Measurements from ENCODE around the gene KITLG.
"Not testable (repeated sequence)": the region's sequence is repeated elsewhere in the genome, so short reads cannot be mapped to it uniquely, and the experiment has no call there.

Gene KITLG

GRCh38 chr12:88538250-88538649 lies 42.0 kb downstream of the KITLG start:
- DNase-seq = no peak

- no peak for DNase-seq
Measured at GRCh38 chr12:88530868-88531267, 49.4 kb downstream of the KITLG start.

GRCh38 chr12:88529531-88530488 lies 50.5 kb downstream of the KITLG start:
- no peak for DNase-seq

GRCh38 chr12:88522961-88523360 lies 57.3 kb downstream of the KITLG start:
- no peak for DNase-seq

GRCh38 chr12:88520436-88520820 lies 59.8 kb downstream of the KITLG start:
- DNase-seq = no peak

- DNase-seq = no peak
Measured at GRCh38 chr12:88519802-88520435, 60.4 kb downstream of the KITLG start.

GRCh38 chr12:88518863-88519403 lies 61.3 kb downstream of the KITLG start:
- DNase-seq = no peak

- DNase-seq = no peak
Measured at GRCh38 chr12:88516811-88517210, 63.5 kb downstream of the KITLG start.

- DNase-seq = no peak
Measured at GRCh38 chr12:88510843-88511242, 69.4 kb downstream of the KITLG start.

GRCh38 chr12:88509851-88510250 lies 70.4 kb downstream of the KITLG start:
- no peak for DNase-seq

GRCh38 chr12:88509347-88509746 lies 70.9 kb downstream of the KITLG start:
- no peak for DNase-seq

- DNase-seq = not testable (repeated sequence)
Measured at GRCh38 chr12:88507851-88508250, 72.4 kb downstream of the KITLG start.

GRCh38 chr12:88507270-88507669 lies 73.0 kb downstream of the KITLG start:
- no peak for DNase-seq

- DNase-seq = no peak
Measured at GRCh38 chr12:88505696-88506095, 74.6 kb downstream of the KITLG start.

GRCh38 chr12:88503281-88503703 lies 77.0 kb downstream of the KITLG start:
- no peak for DNase-seq

- DNase-seq = no peak
Measured at GRCh38 chr12:88501972-88502938, 78.0 kb downstream of the KITLG start.

GRCh38 chr12:88496891-88497371 lies 83.3 kb downstream of the KITLG start:
- DNase-seq = no peak

- DNase-seq = no peak
Measured at GRCh38 chr12:88496429-88496828, 83.8 kb downstream of the KITLG start.

GRCh38 chr12:88495031-88495430 lies 85.2 kb downstream of the KITLG start:
- no peak for DNase-seq

GRCh38 chr12:88494520-88494919 lies 85.8 kb downstream of the KITLG start:
- DNase-seq = no peak

GRCh38 chr12:88493636-88494035 lies 86.6 kb downstream of the KITLG start:
- no peak for DNase-seq

- DNase-seq = no peak
Measured at GRCh38 chr12:88490425-88490824, 89.8 kb downstream of the KITLG start.

All from T-helper 9 cell (primary cell).